Measurements from ENCODE around the gene STARD3NL. TPM values are rescaled to one million over a fixed set of nuclear protein-coding genes. Genes with fewer than 3 reads are reported as not detected.

Gene STARD3NL
- total and polyA plus RNA-seq, 2 experiments from 2014 or later: 55.1 to 55.3 TPM

- H3K9me2 ChIP-seq (ENCODE audit: insufficient read depth): no peaks in the 10 kb centered on the region
- ATAC-seq: no peak
- H3K27me3 ChIP-seq (ENCODE audit: insufficient read depth): no peaks in the 10 kb centered on the region
- H4K20me1 ChIP-seq (replicated peaks; ENCODE audit: insufficient read depth): no peaks in the 10 kb centered on the region
- no peak overlapping the region for H3K27ac ChIP-seq (ENCODE audit: low read depth)
- no peak overlapping the region for H2AFZ ChIP-seq
- no peaks in the 10 kb centered on the region for H3K36me3 ChIP-seq (ENCODE audit: insufficient read depth)
- H3F3A ChIP-seq (replicated peaks; ENCODE audit: low read depth): no peaks in the 10 kb centered on the region
- H3K27ac Mint-ChIP-seq: peak overlapping the region; percentile 71
- no peaks in the 10 kb centered on the region for H3K9me3 Mint-ChIP-seq
- no peak for DNase-seq (ENCODE audit: low spot score)
- no peaks in the 10 kb centered on the region for H3K4me1 Mint-ChIP-seq
- no peaks in the 10 kb centered on the region for H3K79me2 ChIP-seq (replicated peaks; ENCODE audit: insufficient read depth)
- H3K4me3 Mint-ChIP-seq: no peak overlapping the region
- H3K4me2 ChIP-seq: no peak overlapping the region
- TF ChIP-seq ETS1 (IDR thresholded peaks at IDR 0.05) (no peak), JUNB (IDR thresholded peaks at IDR 0.05; ENCODE audit: unreplicated experiment) (no peak)
- H3K4me3 ChIP-seq: no peak overlapping the region
- no peaks in the 10 kb centered on the region for H3K4me1 ChIP-seq (ENCODE audit: insufficient read depth)
- no peaks in the 10 kb centered on the region for H3K36me3 Mint-ChIP-seq (ENCODE audit: low read depth)
- no peaks in the 10 kb centered on the region for H3K27me3 Mint-ChIP-seq (ENCODE audit: insufficient read depth, low read depth, poor library complexity)
Measured at GRCh38 chr7:38147005-38147404, 31.0 kb upstream of the STARD3NL start.

- Mint-ChIP-seq H3K27ac (no peak overlapping the region), H3K4me3 (no peak overlapping the region), H3K4me1 (no peaks in the 10 kb centered on the region), H3K36me3 (ENCODE audit: low read depth) (no peaks in the 10 kb centered on the region), H3K27me3 (ENCODE audit: insufficient read depth, low read depth, poor library complexity) (no peaks in the 10 kb centered on the region), H3K9me3 (no peaks in the 10 kb centered on the region; the same call in 1 of the 3 replicates)
- no peak for ATAC-seq
- H3K4me3 ChIP-seq: no peak overlapping the region
- no peak overlapping the region for H3K27ac ChIP-seq (ENCODE audit: low read depth)
- no peaks in the 10 kb centered on the region for H4K20me1 ChIP-seq (replicated peaks; ENCODE audit: insufficient read depth)
- H3K9me2 ChIP-seq (ENCODE audit: insufficient read depth): no peaks in the 10 kb centered on the region
- H2AFZ ChIP-seq: no peak overlapping the region
- no peaks in the 10 kb centered on the region for H3F3A ChIP-seq (replicated peaks; ENCODE audit: low read depth)
- no peaks in the 10 kb centered on the region for H3K36me3 ChIP-seq (ENCODE audit: insufficient read depth)
- no peaks in the 10 kb centered on the region for H3K4me1 ChIP-seq (ENCODE audit: insufficient read depth)
- no peak for DNase-seq (ENCODE audit: low spot score)
- H3K79me2 ChIP-seq (replicated peaks; ENCODE audit: insufficient read depth): no peaks in the 10 kb centered on the region
- no peaks in the 10 kb centered on the region for H3K27me3 ChIP-seq (ENCODE audit: insufficient read depth)
- no peak overlapping the region for H3K4me2 ChIP-seq
- TF ChIP-seq NANOG (IDR thresholded peaks at IDR 0.05; ENCODE audit: borderline replicate concordance) (no peak), ETS1 (IDR thresholded peaks at IDR 0.05) (no peak)
- TF ChIP-seq, protein P1, sequence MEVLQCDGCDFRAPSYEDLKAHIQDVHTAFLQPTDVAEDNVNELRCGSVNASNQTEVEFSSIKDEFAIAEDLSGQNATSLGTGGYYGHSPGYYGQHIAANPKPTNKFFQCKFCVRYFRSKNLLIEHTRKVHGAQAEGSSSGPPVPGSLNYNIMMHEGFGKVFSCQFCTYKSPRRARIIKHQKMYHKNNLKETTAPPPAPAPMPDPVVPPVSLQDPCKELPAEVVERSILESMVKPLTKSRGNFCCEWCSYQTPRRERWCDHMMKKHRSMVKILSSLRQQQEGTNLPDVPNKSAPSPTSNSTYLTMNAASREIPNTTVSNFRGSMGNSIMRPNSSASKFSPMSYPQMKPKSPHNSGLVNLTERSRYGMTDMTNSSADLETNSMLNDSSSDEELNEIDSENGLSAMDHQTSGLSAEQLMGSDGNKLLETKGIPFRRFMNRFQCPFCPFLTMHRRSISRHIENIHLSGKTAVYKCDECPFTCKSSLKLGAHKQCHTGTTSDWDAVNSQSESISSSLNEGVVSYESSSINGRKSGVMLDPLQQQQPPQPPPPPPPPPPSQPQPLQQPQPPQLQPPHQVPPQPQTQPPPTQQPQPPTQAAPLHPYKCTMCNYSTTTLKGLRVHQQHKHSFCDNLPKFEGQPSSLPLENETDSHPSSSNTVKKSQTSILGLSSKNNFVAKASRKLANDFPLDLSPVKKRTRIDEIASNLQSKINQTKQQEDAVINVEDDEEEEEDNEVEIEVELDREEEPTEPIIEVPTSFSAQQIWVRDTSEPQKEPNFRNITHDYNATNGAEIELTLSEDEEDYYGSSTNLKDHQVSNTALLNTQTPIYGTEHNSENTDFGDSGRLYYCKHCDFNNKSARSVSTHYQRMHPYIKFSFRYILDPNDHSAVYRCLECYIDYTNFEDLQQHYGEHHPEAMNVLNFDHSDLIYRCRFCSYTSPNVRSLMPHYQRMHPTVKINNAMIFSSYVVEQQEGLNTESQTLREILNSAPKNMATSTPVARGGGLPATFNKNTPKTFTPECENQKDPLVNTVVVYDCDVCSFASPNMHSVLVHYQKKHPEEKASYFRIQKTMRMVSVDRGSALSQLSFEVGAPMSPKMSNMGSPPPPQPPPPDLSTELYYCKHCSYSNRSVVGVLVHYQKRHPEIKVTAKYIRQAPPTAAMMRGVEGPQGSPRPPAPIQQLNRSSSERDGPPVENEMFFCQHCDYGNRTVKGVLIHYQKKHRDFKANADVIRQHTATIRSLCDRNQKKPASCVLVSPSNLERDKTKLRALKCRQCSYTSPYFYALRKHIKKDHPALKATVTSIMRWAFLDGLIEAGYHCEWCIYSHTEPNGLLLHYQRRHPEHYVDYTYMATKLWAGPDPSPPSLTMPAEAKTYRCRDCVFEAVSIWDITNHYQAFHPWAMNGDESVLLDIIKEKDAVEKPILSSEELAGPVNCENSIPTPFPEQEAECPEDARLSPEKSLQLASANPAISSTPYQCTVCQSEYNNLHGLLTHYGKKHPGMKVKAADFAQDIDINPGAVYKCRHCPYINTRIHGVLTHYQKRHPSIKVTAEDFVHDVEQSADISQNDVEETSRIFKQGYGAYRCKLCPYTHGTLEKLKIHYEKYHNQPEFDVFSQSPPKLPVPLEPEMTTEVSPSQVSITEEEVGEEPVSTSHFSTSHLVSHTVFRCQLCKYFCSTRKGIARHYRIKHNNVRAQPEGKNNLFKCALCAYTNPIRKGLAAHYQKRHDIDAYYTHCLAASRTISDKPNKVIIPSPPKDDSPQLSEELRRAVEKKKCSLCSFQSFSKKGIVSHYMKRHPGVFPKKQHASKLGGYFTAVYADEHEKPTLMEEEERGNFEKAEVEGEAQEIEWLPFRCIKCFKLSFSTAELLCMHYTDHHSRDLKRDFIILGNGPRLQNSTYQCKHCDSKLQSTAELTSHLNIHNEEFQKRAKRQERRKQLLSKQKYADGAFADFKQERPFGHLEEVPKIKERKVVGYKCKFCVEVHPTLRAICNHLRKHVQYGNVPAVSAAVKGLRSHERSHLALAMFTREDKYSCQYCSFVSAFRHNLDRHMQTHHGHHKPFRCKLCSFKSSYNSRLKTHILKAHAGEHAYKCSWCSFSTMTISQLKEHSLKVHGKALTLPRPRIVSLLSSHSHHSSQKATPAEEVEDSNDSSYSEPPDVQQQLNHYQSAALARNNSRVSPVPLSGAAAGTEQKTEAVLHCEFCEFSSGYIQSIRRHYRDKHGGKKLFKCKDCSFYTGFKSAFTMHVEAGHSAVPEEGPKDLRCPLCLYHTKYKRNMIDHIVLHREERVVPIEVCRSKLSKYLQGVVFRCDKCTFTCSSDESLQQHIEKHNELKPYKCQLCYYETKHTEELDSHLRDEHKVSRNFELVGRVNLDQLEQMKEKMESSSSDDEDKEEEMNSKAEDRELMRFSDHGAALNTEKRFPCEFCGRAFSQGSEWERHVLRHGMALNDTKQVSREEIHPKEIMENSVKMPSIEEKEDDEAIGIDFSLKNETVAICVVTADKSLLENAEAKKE (CRISPR knock-in tag; IDR thresholded peaks at IDR 0.05): no peak
- TF ChIP-seq, protein P2, sequence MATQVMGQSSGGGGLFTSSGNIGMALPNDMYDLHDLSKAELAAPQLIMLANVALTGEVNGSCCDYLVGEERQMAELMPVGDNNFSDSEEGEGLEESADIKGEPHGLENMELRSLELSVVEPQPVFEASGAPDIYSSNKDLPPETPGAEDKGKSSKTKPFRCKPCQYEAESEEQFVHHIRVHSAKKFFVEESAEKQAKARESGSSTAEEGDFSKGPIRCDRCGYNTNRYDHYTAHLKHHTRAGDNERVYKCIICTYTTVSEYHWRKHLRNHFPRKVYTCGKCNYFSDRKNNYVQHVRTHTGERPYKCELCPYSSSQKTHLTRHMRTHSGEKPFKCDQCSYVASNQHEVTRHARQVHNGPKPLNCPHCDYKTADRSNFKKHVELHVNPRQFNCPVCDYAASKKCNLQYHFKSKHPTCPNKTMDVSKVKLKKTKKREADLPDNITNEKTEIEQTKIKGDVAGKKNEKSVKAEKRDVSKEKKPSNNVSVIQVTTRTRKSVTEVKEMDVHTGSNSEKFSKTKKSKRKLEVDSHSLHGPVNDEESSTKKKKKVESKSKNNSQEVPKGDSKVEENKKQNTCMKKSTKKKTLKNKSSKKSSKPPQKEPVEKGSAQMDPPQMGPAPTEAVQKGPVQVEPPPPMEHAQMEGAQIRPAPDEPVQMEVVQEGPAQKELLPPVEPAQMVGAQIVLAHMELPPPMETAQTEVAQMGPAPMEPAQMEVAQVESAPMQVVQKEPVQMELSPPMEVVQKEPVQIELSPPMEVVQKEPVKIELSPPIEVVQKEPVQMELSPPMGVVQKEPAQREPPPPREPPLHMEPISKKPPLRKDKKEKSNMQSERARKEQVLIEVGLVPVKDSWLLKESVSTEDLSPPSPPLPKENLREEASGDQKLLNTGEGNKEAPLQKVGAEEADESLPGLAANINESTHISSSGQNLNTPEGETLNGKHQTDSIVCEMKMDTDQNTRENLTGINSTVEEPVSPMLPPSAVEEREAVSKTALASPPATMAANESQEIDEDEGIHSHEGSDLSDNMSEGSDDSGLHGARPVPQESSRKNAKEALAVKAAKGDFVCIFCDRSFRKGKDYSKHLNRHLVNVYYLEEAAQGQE (IDR thresholded peaks at IDR 0.05; ENCODE audit: unreplicated experiment): no peak
Measured at GRCh38 chr7:38151556-38151955, 26.5 kb upstream of the STARD3NL start.
